ENCODE results near the gene BMP2K. TPM values are rescaled to one million over a fixed set of nuclear protein-coding genes. Genes with fewer than 3 reads are reported as not detected.

BMP2K gene
- total and polyA plus RNA-seq, 2 of the 8 experiments (the other 6 are each of a cell fraction or from before 2014, with no cell fraction given) = 15.6 to 24.1 TPM

GRCh38 chr4:78735697-78736096 lies 40.5 kb upstream of the BMP2K start:
- no peak overlapping the region for H3K56ac ChIP-seq (replicated peaks; ENCODE audit: insufficient read length, low read depth, low read length)
- no peak overlapping the region for H2BK5ac ChIP-seq (ENCODE audit: low read depth, low read length)
- no peak overlapping the region for H4K91ac ChIP-seq (replicated peaks; ENCODE audit: insufficient read length, low read length)
- POLR2A ChIA-PET (ENCODE audit: partially characterized antibody) = interaction anchor here (1.1 kb wide), 1 partner anchor 10 kb away, joined by 3 read pairs; no protein-coding TSS in a partner anchor
- no peaks in the 10 kb centered on the region for H3K23me2 ChIP-seq (ENCODE audit: low read depth, low read length)
- no peak overlapping the region for H3K23ac ChIP-seq (ENCODE audit: insufficient read length)
- no peak overlapping the region for H2BK12ac ChIP-seq (ENCODE audit: low read depth, low read length)
- no peak overlapping the region for H4K8ac ChIP-seq (ENCODE audit: extremely low read depth, insufficient read depth, low read length)
- H2BK15ac ChIP-seq (ENCODE audit: low read length) = no peak overlapping the region
- no peak overlapping the region for H2AFZ ChIP-seq (ENCODE audit: low read length)
- H3K4me2 ChIP-seq (ENCODE audit: insufficient read depth in 1 of 2, low read depth in 2 of 2, low read length in 2 of 2) = no peak overlapping the region
- no peak overlapping the region for H3K14ac ChIP-seq (ENCODE audit: insufficient read length)
- H3K27ac ChIP-seq (ENCODE audit: low read depth, low read length) = no peak overlapping the region
- H3K79me1 ChIP-seq (ENCODE audit: low read depth, low read length) = no peaks in the 10 kb centered on the region
- TF ChIP-seq SP4 (IDR thresholded peaks at IDR 0.05; ENCODE audit: low read length) (no peak), RFX5 (IDR thresholded peaks at IDR 0.05; ENCODE audit: borderline replicate concordance, low read depth, low read length) (no peak), EZH2 (IDR thresholded peaks at IDR 0.05; ENCODE audit: low read depth, low read length, severe bottlenecking) (no peak), CTBP2 (IDR thresholded peaks at IDR 0.05; ENCODE audit: borderline replicate concordance, insufficient read depth, insufficient read length, low read length) (no peak), TEAD4 (IDR thresholded peaks at IDR 0.05; ENCODE audit: low read depth, low read length) (no peak), CHD1 (IDR thresholded peaks at IDR 0.05; ENCODE audit: low read depth, low read length) (no peak), CBX5 (IDR thresholded peaks at IDR 0.05; ENCODE audit: low read depth, low read length) (no peak), RXRA (IDR thresholded peaks at IDR 0.05; ENCODE audit: insufficient read depth, low read depth, low read length) (no peak), GTF2F1 (IDR thresholded peaks at IDR 0.05; ENCODE audit: borderline replicate concordance, low read depth, low read length) (no peak), MAFK (IDR thresholded peaks at IDR 0.05; ENCODE audit: low read depth, low read length) (no peak)
- TF ChIP-seq, protein P1, sequence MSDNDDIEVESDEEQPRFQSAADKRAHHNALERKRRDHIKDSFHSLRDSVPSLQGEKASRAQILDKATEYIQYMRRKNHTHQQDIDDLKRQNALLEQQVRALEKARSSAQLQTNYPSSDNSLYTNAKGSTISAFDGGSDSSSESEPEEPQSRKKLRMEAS (IDR thresholded peaks at IDR 0.05) = no peak
- no peak for DNase-seq (ENCODE audit: low read depth in 1 of 2, low spot score in 2 of 2)
- FAIRE-seq = no peak
- H2BK20ac ChIP-seq (ENCODE audit: low read length) = no peak overlapping the region
- H3K9ac ChIP-seq (replicated peaks in 1 of 4; ENCODE audit: extremely low read depth in 1 of 4, low read depth in 3 of 4, low read length in 3 of 4) = no peak overlapping the region
- H3K36me3 ChIP-seq (ENCODE audit: control insufficient read depth in 2 of 4, insufficient read depth in 4 of 4, low read length in 3 of 4) = no peaks in the 10 kb centered on the region
- CTCF ChIA-PET (ENCODE audit: partially characterized antibody) = interaction anchor here (1.0 to 1.4 kb wide), 4 partner anchors 23 to 98 kb away, joined by 3 to 4 read pairs (median 3); no protein-coding TSS in a partner anchor
- H3K27me3 ChIP-seq (replicated peaks in 1 of 4; ENCODE audit: control insufficient read depth in 3 of 4, extremely low read depth in 1 of 4, insufficient read depth in 3 of 4, low read length in 3 of 4) = no peaks in the 10 kb centered on the region
- H2AK5ac ChIP-seq (ENCODE audit: low read depth, low read length) = no peak overlapping the region
- no peaks in the 10 kb centered on the region for H3K4me1 ChIP-seq (replicated peaks in 1 of 4; ENCODE audit: control insufficient read depth in 3 of 4, insufficient read depth in 4 of 4, low read length in 3 of 4)
- no peaks in the 10 kb centered on the region for H3K79me2 ChIP-seq (ENCODE audit: control insufficient read depth in 1 of 2, insufficient read depth in 2 of 2, low read length in 2 of 2)
- no peak overlapping the region for H2BK120ac ChIP-seq (replicated peaks; ENCODE audit: low read depth, low read length)
- no peak overlapping the region for H4K5ac ChIP-seq (ENCODE audit: insufficient read length, low read depth, low read length)
- no peak overlapping the region for H3K4me3 ChIP-seq (ENCODE audit: extremely low read depth in 1 of 4, insufficient read depth in 2 of 4, low read depth in 3 of 4, low read length in 4 of 4)
- H3K9me3 ChIP-seq (ENCODE audit: insufficient read depth in 2 of 2, low read depth in 1 of 2, low read length in 1 of 2) = no peaks in the 10 kb centered on the region
- H3K18ac ChIP-seq (ENCODE audit: extremely low read depth, low read length) = no peak overlapping the region
- no peaks in the 10 kb centered on the region for H4K20me1 ChIP-seq (replicated peaks in 1 of 2; ENCODE audit: control insufficient read depth in 1 of 2, insufficient read depth in 2 of 2, low read length in 2 of 2)
- H3K4ac ChIP-seq (replicated peaks; ENCODE audit: insufficient read length, low read depth, low read length) = no peak overlapping the region
